Heart right ventricle (tissue), 16 donors: ENCODE data around the gene DDAH1. TPM values are rescaled to one million over a fixed set of nuclear protein-coding genes. Genes with fewer than 3 reads are reported as not detected.

Experiments used
- ATAC-seq, 8 donors: fragments of 200-7000 bp; cut with Tn5 transposase; one replicate each; pipeline ENCODE4 v1.9.1; 2020; ENCODE audit warnings: mild to moderate bottlenecking in 8 of 8, moderate library complexity in 8 of 8, moderate number of reproducible peaks in 1 of 8
- DNase-seq, 2 donors: peaks; one replicate each; pipeline ENCODE4 v3.0.0-alpha.2; 2020
- H3K27ac ChIP-seq, 10 donors: fragments of 200-600 bp; sonication (generic) in 2 of 10; one replicate each; pipeline versions ENCODE4 v1.5.0 to v1.8.0; 2020 to 2022; ENCODE audit warnings: mild to moderate bottlenecking in 3 of 10
- H3K27me3 ChIP-seq, 7 donors: fragments of 200-600 bp; one replicate each; pipeline ENCODE4 v1.8.0; 2021 to 2022; ENCODE audit warnings: mild to moderate bottlenecking in 2 of 7
- H3K36me3 ChIP-seq, 9 donors: fragments of 200-600 bp; sonication (generic) in 1 of 9; one replicate each; pipeline versions ENCODE4 v1.5.0 to v1.8.0; 2020 to 2022; ENCODE audit warnings: mild to moderate bottlenecking in 2 of 9
- H3K4me1 ChIP-seq, 9 donors: fragments of 200-600 bp; sonication (generic) in 1 of 9; one replicate each; pipeline versions ENCODE4 v1.5.0 to v1.8.0; 2020 to 2022; ENCODE audit warnings: mild to moderate bottlenecking in 4 of 9
- H3K4me3 ChIP-seq, 10 donors: fragments of 200-600 bp; sonication (generic) in 2 of 10; one replicate each; pipeline versions ENCODE4 v1.5.0 to v1.8.0; 2020 to 2022; ENCODE audit warnings: mild to moderate bottlenecking in 7 of 10, moderate library complexity in 2 of 10
- H3K9me3 ChIP-seq, 11 donors: fragments of 200-600 bp in 10 of 11; sonication (generic) in 2 of 11; one replicate each; pipeline versions ENCODE4 v1.5.0 to v1.8.0; 2013 to 2022; ENCODE audit warnings: mild to moderate bottlenecking in 2 of 11, control low read depth in 1 of 11, moderate library complexity in 1 of 11
- CTCF ChIP-seq, 9 donors: fragments of 200-600 bp; sonication (generic) in 2 of 9; IDR thresholded peaks; one replicate each; pipeline versions ENCODE4 v1.5.0 to v1.8.0; 2021 to 2022; ENCODE audit warnings: antibody characterized with exemption in 9 of 9, mild to moderate bottlenecking in 5 of 9, moderate library complexity in 1 of 9
- WGBS, 2 donors: extraction: QIAGEN DNeasy Blood & Tissue Kit; methylation state at CpG; one replicate each; pipeline ENCODE4 v1.1.7; 2013; ENCODE audit warnings: inconsistent platforms in 1 of 2; 5-methylcytosine and 5-hydroxymethylcytosine counted together
- intact Hi-C, 10 donors: fragments of 100-400 bp; cut with DNase I; formaldehyde crosslinking; loops; one replicate each; pipeline versions ENCODE4 v1.11.1 to v1.14.2; 2022
- polyA plus RNA-seq, 2 donors: library from polyadenylated mRNA; stranded (reverse); fragments of 200-250 nt; gene quantifications; one replicate each; pipeline ENCODE4 v1.2.3, GENCODE V29; 2013
- total RNA-seq, 10 donors: library from RNA; stranded (reverse); fragmentation: NEBNext Ultra II Directional in 3 of 10; extraction: Animal tissue kit (Norgen Biotek cat#: 25700) in 3 of 10; gene quantifications; one replicate each; pipeline versions ENCODE4 v1.2.1 to v1.2.4, GENCODE V29; 2021 to 2023
- donor health status: Arrhythmogenic right ventricular cardiomyopathy.
- donor health status: ischemic (EF 13 %, LVEDD 7.1; RV severe dilation, severe dysfunction).
- donor health status: healthy with polysubstance abuse.
- donor health status: DM: no; HTN: yes; CAD: no.
- donor health status: DM: no; HTN: no; CAD: no.
- donor health status: ischemic (EF 25% LVEDD 6.9; RV normal size, moderate dysfunction).
- donor health status: ischemic (EF 25% LVEDD 5.7; RV mildly dilated, moderate dysfunction).
- donor health status: healthy.
- donor health status: DM: yes; HTN: yes; CAD: no.
- donor health status: Ischemic cardiomyopathy.
- donor health status: ischemic (EF 35%, LVEDD 5.7; RV mildly dilated, moderate dysfunction).
- donor health status: nonischemic (EF 11% LVEDD 7.7; RV severe dilation, severe dysfunction).
- donor health status: DM: yes; HTN: yes; CAD: no.
- donor health status: PGD.
- donor health status: ischemic (EF 29% LVEDD 5.4; RV normal size, mild dysfunction).
- donor health status: nonischemic (EF 23%, LVEDD 6.1; RV moderate dilation, normal function).

Gene DDAH1
- total and polyA plus RNA-seq, 12 donors = 2.7 to 29.0 (median 16.6) TPM

- ATAC-seq (peak in 5 of 8 donors; percentile 65 to 73 (median 72)), DNase-seq (no peak)
- H3K27ac ChIP-seq = peak overlapping the region in 4 of 10 donors; percentile 26 to 66 (median 38)
- H3K27me3 ChIP-seq = no peaks in the 10 kb centered on the region
- TF ChIP-seq CTCF (IDR thresholded peaks at IDR 0.05) = peak in 7 of 9 donors; percentile 35 to 70 (median 55)
- peaks cover 0 to 4% (median 0%) of the 10 kb centered on the region in 9 donors for H3K36me3 ChIP-seq
- intact Hi-C loops = loop anchor here in 3 of 10 donors (5.0 to 10.0 kb wide), 2 partner anchors 51 to 53 kb away; no protein-coding TSS in a partner anchor
- H3K4me1 ChIP-seq = peaks cover 0 to 40% (median 24%) of the 10 kb centered on the region in 9 donors
- 39 to 42% methylated on average over 3 of the region's 3 CpGs for WGBS, 2 donors
- H3K9me3 ChIP-seq = no peaks in the 10 kb centered on the region
- H3K4me3 ChIP-seq = no peak overlapping the region
These were observed 120.7 kb downstream of the DDAH1 start for GRCh38 chr1:85344256-85344694.

GRCh38 chr1:85343612-85344255, 121.2 kb downstream of the DDAH1 start:
- WGBS, 2 donors = 19 to 21% methylated on average over 1 of the region's 1 CpG
- Histone ChIP-seq H3K27me3 (no peaks in the 10 kb centered on the region), H3K27ac (peak overlapping the region in 8 of 10 donors; percentile 26 to 66 (median 39)), H3K9me3 (no peaks in the 10 kb centered on the region), H3K4me1 (peaks cover 0 to 45% (median 25%) of the 10 kb centered on the region in 9 donors), H3K4me3 (no peak overlapping the region), H3K36me3 (peaks cover 0 to 2% (median 0%) of the 10 kb centered on the region in 9 donors)
- DNase-seq (no peak), ATAC-seq (no peak)
- intact Hi-C loops = loop anchor here in 3 of 10 donors (5.0 to 10.0 kb wide), 2 partner anchors 51 to 54 kb away; no protein-coding TSS in a partner anchor
- TF ChIP-seq CTCF (IDR thresholded peaks at IDR 0.05) = no peak

- H3K4me1 ChIP-seq = peaks cover 0 to 47% (median 25%) of the 10 kb centered on the region in 9 donors
- H3K27me3 ChIP-seq = no peaks in the 10 kb centered on the region
- ATAC-seq (no peak), DNase-seq (no peak)
- intact Hi-C loops = loop anchor here in 3 of 10 donors (5.0 to 10.0 kb wide), 2 partner anchors 52 to 54 kb away; no protein-coding TSS in a partner anchor
- no peaks in the 10 kb centered on the region for H3K9me3 ChIP-seq
- no peak for TF ChIP-seq CTCF (IDR thresholded peaks at IDR 0.05)
- H3K36me3 ChIP-seq = peaks cover 0 to 2% (median 0%) of the 10 kb centered on the region in 9 donors
- H3K4me3 ChIP-seq = no peak overlapping the region
- 76 to 79% methylated on average over 1 of the region's 1 CpG for WGBS, 2 donors
- H3K27ac ChIP-seq = peak overlapping the region in 7 of 10 donors; percentile 27 to 66 (median 40)
These were observed 121.7 kb downstream of the DDAH1 start for GRCh38 chr1:85343213-85343611.

- H3K4me1 ChIP-seq = peaks cover 0 to 44% (median 25%) of the 10 kb centered on the region in 9 donors
- H3K27me3 ChIP-seq = no peaks in the 10 kb centered on the region
- intact Hi-C loops = loop anchor here in 3 of 10 donors (5.0 to 10.0 kb wide), 2 partner anchors 53 to 55 kb away; no protein-coding TSS in a partner anchor
- ATAC-seq = no peak
- peaks cover 0 to 2% (median 0%) of the 10 kb centered on the region in 9 donors for H3K36me3 ChIP-seq
- no peak overlapping the region for H3K4me3 ChIP-seq
- H3K9me3 ChIP-seq = no peaks in the 10 kb centered on the region
- TF ChIP-seq CTCF (IDR thresholded peaks at IDR 0.05) = no peak
- peak overlapping the region in 1 of 10 donors; percentile 66 for H3K27ac ChIP-seq
- no peak for DNase-seq
These were observed 122.8 kb downstream of the DDAH1 start for GRCh38 chr1:85342207-85342606.
